HG03135 (cell line): ENCODE results near the gene DVL3.
"Not testable (repeated sequence)": the region's sequence is repeated elsewhere in the genome, so short reads cannot be mapped to it uniquely, and the experiment has no call there.

Experiments
- ATAC-seq: cut with Tn5 transposase; IDR thresholded peaks from one replicate; pipeline ENCODE4 v1.9.1; 2021; ENCODE audit warnings: mild to moderate bottlenecking, moderate library complexity; ENCODE audit not compliant: unreplicated experiment

The DVL3 gene

GRCh38 chr3:184154885-184155643 is at the start of gene DVL3:
DVL3 (plus strand) TSS chr3:184155377; CDS start chr3:184155636, 259 bp downstream.
- peak; percentile 68 for ATAC-seq

DNA sequence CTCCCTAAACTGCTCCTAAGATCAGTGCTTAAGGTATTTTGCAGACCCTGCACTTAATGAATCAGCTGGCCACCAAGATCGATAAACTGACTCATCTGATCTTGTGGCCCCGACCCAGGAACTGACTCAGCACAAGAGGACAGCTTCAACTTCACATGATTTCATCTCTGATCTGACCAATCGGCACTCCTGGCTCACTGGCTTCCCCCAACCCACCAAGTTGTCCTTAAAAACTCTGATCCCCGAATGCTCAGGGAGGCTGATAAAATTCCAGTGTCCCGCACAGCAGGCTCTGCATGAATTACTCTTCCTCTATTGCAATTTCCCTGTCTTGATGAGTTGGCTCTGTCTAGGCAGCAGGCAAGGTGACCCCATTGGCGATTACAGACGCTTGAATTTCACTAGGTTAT is 44.9 kb upstream of the DVL3 start:
- no peak for ATAC-seq

DNA sequence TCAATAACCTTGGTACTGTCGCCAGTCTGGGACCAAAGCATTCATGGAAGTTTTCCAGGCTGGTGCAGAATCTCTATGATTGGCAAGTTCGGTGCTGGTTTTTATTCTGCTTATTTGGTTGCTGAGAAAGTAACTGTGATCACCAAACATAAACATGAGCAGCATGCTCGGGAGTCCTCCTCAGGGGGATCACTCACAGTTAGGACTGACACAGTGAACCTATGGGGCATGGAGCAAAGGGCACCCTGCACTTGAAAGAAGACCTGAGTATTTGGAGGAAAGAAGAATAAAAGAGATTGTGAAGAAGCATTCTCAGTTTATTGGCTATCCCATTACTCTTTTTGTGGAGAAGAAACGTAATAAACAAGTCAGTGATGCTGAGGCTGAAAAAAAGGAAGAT is 39.2 kb upstream of the DVL3 start:
- no peak for ATAC-seq

GRCh38 chr3:184117636-184118035 is 37.5 kb upstream of the DVL3 start:
- ATAC-seq, result no peak

- not testable (repeated sequence) for ATAC-seq
Measured at GRCh38 chr3:184121031-184121430, 34.1 kb upstream of the DVL3 start.

DNA sequence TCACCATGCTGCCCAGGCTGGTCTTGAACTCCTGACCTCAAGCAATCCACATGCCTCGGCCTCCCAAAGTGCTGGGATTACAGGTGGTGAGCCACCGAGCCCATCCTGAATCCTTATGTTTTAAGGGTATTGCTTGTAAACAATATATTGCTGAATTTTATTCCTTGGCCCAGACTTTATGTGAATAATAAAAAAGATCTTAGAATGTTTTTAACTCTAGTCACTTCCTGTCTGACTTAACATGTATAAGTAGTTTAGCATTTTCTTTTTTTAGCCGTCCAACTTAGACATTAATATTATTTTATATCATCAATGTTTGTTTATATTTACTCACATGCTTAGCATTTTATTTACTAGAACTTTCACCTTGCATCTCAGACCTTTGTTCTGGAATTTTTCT is 29.2 kb upstream of the DVL3 start:
- no peak for ATAC-seq

DNA sequence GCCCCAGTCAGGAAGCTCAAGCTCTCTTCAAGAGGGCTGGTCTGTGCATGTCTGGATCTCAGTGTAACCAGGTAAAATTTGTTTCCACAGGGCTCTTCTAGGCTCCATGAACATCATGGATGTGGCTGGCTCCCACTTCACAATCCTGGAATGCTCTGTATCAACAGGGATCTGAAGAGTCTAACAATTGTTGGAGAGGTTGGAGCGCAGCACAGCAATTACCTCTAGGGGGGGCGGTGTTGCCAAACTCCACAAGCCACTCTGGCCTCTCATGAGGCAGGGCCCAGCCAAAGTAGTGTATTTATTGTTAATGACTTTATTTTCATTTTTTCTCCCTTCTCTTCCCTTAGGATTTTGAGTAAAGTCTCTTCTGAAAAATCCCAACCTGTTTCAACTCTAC is 26.2 kb upstream of the DVL3 start:
- no peak for ATAC-seq

DNA sequence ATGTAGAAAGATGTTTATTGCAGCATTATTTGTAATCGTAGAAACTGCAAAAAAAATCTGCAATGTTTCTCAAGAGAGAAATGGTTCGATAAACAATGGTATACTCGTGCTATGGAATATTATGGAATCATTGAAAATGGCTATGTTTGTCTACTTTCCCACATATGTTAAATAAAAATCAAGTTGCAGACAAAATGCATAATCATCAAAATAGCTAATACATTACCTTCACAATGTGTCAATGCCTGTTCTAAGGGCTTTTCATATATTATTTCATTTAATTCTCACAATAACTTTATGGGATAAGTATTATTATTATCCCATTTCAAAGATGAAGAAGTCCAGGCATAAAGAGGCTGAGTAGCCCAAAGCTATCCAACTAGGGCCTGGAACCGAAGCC is 22.2 kb upstream of the DVL3 start:
- no peak for ATAC-seq

GRCh38 chr3:184133840-184134745 is 21.1 kb upstream of the DVL3 start:
- ATAC-seq, result no peak

- ATAC-seq, result peak; percentile 18
Measured at GRCh38 chr3:184134746-184135148, 20.4 kb upstream of the DVL3 start.

- peak; percentile 79 for ATAC-seq
Measured at GRCh38 chr3:184135149-184135910, 19.8 kb upstream of the DVL3 start, which contains the start of gene EIF2B5. EIF2B5 (plus strand) TSS chr3:184135358; CDS start chr3:184135386, 28 bp downstream.

GRCh38 chr3:184135911-184136260 is 19.3 kb upstream of the DVL3 start:
- ATAC-seq, result no peak

GRCh38 chr3:184140436-184140835 is 14.7 kb upstream of the DVL3 start:
- no peak for ATAC-seq

- no peak for ATAC-seq
Measured at GRCh38 chr3:184142199-184142598, 13.0 kb upstream of the DVL3 start.

DNA sequence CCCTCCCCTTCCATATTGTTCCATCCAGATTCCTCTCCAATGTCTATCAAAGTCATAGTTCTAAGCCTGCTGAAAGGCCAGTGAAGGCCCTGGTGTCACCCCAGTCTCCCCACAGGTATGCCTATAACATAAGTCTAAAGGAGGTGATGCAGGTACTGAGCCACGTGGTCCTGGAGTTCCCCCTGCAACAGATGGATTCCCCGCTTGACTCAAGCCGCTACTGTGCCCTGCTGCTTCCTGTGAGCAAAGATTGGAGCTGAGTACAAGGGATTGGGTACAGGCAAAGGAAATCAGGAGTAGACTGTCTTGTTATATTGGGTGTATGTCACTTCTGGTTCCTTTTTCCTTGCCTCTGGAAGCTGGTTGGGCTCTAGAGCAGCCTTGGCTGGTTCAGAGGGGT is 11.8 kb upstream of the DVL3 start:
- no peak for ATAC-seq

GRCh38 chr3:184144505-184144904 is 10.7 kb upstream of the DVL3 start:
- no peak for ATAC-seq

DNA sequence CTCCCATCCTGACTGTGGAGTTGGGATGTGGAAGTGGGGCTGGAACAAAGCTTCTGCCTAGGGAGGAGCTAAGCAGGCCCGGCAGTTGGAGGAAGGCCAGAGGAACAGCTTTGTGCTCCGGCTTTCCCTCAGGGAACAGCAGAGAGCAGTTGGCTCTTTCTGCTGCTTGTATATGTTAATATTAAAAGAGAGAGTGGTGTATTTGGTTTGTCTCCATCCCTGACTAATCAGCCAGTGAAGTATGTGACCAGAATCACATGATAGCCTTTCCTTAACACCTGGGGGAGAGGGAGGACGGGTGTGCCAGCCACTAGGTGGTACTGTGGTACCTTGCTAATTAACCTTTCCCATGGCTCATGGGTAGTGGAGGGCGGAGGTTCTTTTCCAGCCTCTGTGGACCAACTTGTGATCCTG is 10.1 kb upstream of the DVL3 start:
- ATAC-seq, result no peak

- ATAC-seq, result no peak
Measured at GRCh38 chr3:184145751-184146270, 9.4 kb upstream of the DVL3 start.

GRCh38 chr3:184148076-184148475 is 7.1 kb upstream of the DVL3 start:
- no peak for ATAC-seq

DNA sequence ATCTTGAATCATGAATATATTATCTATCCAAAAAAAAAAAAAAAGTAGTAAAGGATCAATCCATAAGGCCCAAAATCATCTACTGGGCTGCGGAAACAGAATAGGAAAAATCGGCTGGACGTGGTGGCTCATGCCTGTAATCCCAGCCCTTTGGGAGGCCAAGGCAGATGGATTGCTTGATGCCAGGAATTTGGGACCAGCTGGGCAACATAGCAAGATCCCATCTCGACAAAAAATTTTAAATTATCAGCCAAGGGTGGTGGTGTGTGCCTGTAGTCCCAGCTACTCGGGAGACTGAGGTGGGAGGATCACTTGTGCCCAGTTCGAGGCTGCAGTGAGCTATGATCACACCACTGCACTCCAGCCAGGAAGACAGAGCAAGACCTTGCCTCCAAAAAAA is 6.1 kb upstream of the DVL3 start:
- ATAC-seq, result no peak

DNA sequence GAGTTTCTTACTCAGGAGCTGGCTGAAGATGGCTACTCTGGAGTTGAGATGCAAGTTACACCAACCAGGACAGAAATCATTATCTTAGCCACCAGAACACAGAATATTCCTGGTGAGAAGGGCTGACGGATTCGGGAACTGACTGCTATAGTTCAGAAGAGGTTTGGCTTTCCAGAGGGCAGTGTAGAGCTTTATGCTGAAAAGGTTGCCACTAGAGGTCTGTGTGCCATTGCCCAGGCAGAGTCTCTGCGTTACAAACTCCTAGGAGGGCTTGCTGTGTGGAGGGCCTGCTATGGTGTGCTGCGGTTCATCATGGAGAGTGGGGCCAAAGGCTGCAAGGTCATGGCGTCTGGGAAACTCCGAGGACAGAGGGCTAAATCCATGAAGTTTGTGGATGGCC is 5.4 kb upstream of the DVL3 start:
- not testable (repeated sequence) for ATAC-seq
